ENCODE results near the gene AP1M1.

The AP1M1 gene

DNA sequence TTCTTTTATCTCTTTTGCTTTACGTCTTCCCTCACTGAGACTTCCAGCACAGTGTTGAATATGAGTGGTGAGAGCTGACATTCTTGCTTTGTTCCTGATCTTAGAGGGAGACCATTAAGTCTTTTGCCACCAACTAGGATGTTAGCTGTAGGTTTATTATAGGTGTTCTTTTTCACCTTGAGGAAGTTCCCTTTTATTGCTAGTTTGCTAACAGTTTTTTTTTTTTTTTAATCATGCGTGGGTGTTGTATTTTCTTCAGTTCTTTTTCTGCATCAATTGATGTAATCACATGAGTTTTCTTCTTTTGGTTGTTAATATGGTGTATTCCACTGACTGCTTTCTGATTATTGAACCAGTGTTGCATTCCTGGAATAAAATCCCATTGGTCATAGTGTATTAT is 21.1 kb downstream of the AP1M1 start:
- DNase-seq (ENCODE audit: low read depth, low spot score) = no peak
- H3K4me1 ChIP-seq (ENCODE audit: insufficient read depth, insufficient read length) = no peaks in the 10 kb centered on the region
- no peak overlapping the region for H3K9ac ChIP-seq (ENCODE audit: insufficient read length, low read depth)
- peaks cover 54% of the 10 kb centered on the region for H3K36me3 ChIP-seq (ENCODE audit: insufficient read depth, insufficient read length, low read length)
- peaks cover 42% of the 10 kb centered on the region for H3K9me3 ChIP-seq (ENCODE audit: insufficient read depth, low read length)
- no peak overlapping the region for H3K4me3 ChIP-seq (ENCODE audit: insufficient read length, low read depth)
- no peaks in the 10 kb centered on the region for H3K27me3 ChIP-seq (ENCODE audit: insufficient read depth, insufficient read length)
- TF ChIP-seq YY1 (IDR thresholded peaks at IDR 0.05; ENCODE audit: insufficient read depth, insufficient read length) (no peak), SUZ12 (IDR thresholded peaks at IDR 0.05; ENCODE audit: extremely low read depth, insufficient read depth, insufficient read length) (no peak), ZNF274 (IDR thresholded peaks at IDR 0.05; ENCODE audit: low read depth, low read length) (no peak)

DNA sequence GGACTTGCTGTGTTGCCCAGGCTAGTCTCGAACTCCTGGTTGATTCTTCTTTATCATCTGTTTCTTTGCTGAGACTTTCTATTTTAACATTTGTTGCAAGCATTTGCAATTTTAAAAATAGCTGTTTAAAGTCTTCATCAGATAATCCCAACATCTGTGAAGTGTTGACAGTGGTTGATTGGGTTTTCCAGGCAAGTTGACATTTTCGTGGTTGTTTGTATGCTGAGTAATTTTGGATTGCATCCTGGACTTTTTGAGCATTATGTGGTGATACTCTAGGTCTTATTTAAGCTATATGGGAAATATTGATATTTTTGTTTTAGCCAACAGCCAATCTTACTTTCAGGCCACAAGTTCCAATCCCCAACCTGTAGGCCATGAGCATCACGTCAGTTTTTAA is 25.1 kb downstream of the AP1M1 start:
- H3K4me3 ChIP-seq (ENCODE audit: insufficient read length, low read depth) = no peak overlapping the region
- TF ChIP-seq ZNF274 (IDR thresholded peaks at IDR 0.05; ENCODE audit: low read depth, low read length) = no peak
- no peak for TF ChIP-seq YY1 (IDR thresholded peaks at IDR 0.05; ENCODE audit: insufficient read depth, insufficient read length)
- TF ChIP-seq SUZ12 (IDR thresholded peaks at IDR 0.05; ENCODE audit: extremely low read depth, insufficient read depth, insufficient read length) = no peak
- no peak for DNase-seq (ENCODE audit: low read depth, low spot score)
- H3K9ac ChIP-seq (ENCODE audit: insufficient read length, low read depth) = no peak overlapping the region
- peaks cover 77% of the 10 kb centered on the region for H3K36me3 ChIP-seq (ENCODE audit: insufficient read depth, insufficient read length, low read length)
- H3K9me3 ChIP-seq (ENCODE audit: insufficient read depth, low read length) = peaks cover 42% of the 10 kb centered on the region
- no peaks in the 10 kb centered on the region for H3K27me3 ChIP-seq (ENCODE audit: insufficient read depth, insufficient read length)
- H3K4me1 ChIP-seq (ENCODE audit: insufficient read depth, insufficient read length) = no peaks in the 10 kb centered on the region

DNA sequence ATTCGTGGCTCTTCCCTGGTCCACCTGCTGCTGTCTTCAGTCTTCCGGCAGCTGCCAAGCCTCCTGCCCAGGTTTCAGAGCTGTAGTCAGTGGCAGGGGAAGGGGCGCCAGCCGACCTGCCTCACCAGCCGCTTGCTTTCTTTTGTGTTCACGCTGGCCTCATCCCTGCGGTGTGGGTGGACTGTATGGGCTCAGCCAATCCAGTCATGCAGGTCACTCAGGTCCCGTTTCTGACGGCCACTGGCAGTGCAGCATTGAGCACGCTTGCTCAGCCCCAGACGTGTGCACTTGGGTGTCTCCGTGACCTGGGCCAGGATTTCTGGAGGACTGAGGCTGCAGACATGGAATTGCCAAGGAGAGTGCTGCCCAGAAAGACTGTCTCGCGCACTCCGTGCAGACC is 26.0 kb downstream of the AP1M1 start:
- H3K9ac ChIP-seq (ENCODE audit: insufficient read length, low read depth) = no peak overlapping the region
- no peaks in the 10 kb centered on the region for H3K4me1 ChIP-seq (ENCODE audit: insufficient read depth, insufficient read length)
- peaks cover 33% of the 10 kb centered on the region for H3K9me3 ChIP-seq (ENCODE audit: insufficient read depth, low read length)
- peaks cover 77% of the 10 kb centered on the region for H3K36me3 ChIP-seq (ENCODE audit: insufficient read depth, insufficient read length, low read length)
- no peaks in the 10 kb centered on the region for H3K27me3 ChIP-seq (ENCODE audit: insufficient read depth, insufficient read length)
- no peak for DNase-seq (ENCODE audit: low read depth, low spot score)
- H3K4me3 ChIP-seq (ENCODE audit: insufficient read length, low read depth) = no peak overlapping the region
- TF ChIP-seq ZNF274 (IDR thresholded peaks at IDR 0.05; ENCODE audit: low read depth, low read length) = no peak
- no peak for TF ChIP-seq SUZ12 (IDR thresholded peaks at IDR 0.05; ENCODE audit: extremely low read depth, insufficient read depth, insufficient read length)
- no peak for TF ChIP-seq YY1 (IDR thresholded peaks at IDR 0.05; ENCODE audit: insufficient read depth, insufficient read length)

DNA sequence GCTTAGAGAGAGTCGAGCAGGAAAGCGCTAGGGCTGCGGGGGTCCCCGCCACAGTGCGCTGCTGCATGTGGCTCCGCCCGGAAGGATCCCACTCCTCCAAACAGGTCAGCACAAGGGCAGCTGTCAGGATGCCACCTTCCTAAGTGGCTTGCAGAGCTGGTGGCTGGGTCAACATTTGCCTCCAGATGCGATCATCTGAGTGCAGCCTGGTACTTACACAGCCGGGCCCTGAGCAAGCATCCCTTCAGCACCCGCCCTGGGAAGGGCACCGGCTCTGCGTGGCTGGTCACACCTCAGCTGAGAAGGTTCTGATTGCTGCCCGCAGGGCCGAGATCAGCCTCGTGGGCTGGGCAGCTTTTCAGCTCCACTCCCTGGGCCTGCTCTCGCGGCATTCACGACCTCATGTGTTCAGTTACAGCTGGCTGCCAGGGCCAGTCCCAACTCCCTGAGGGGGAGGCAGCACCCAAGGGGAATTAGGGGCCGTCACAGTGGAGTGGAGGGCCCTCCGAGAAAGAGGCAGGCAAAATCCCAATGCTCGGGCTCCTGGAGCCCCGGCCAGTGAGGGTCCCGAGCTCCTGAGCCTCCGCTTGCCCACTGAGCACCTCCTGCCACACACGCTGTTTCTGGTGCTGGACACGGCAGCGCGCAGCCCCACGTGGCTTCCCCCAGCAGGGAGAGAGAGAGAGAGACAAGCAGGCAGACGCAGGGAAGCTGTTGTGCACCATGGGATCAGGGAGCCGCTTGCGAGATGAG is 26.8 kb downstream of the AP1M1 start:
- H3K4me1 ChIP-seq (ENCODE audit: insufficient read depth, insufficient read length) = no peaks in the 10 kb centered on the region
- no peak overlapping the region for H3K9ac ChIP-seq (ENCODE audit: insufficient read length, low read depth)
- no peak overlapping the region for H3K4me3 ChIP-seq (ENCODE audit: insufficient read length, low read depth)
- H3K27me3 ChIP-seq (ENCODE audit: insufficient read depth, insufficient read length) = no peaks in the 10 kb centered on the region
- H3K9me3 ChIP-seq (ENCODE audit: insufficient read depth, low read length) = peaks cover 31% of the 10 kb centered on the region
- TF ChIP-seq ZNF274 (IDR thresholded peaks at IDR 0.05; ENCODE audit: low read depth, low read length) (no peak), SUZ12 (IDR thresholded peaks at IDR 0.05; ENCODE audit: extremely low read depth, insufficient read depth, insufficient read length) (no peak), YY1 (IDR thresholded peaks at IDR 0.05; ENCODE audit: insufficient read depth, insufficient read length) (no peak)
- DNase-seq (ENCODE audit: low read depth, low spot score) = no peak
- H3K36me3 ChIP-seq (ENCODE audit: insufficient read depth, insufficient read length, low read length) = peaks cover 84% of the 10 kb centered on the region

DNA sequence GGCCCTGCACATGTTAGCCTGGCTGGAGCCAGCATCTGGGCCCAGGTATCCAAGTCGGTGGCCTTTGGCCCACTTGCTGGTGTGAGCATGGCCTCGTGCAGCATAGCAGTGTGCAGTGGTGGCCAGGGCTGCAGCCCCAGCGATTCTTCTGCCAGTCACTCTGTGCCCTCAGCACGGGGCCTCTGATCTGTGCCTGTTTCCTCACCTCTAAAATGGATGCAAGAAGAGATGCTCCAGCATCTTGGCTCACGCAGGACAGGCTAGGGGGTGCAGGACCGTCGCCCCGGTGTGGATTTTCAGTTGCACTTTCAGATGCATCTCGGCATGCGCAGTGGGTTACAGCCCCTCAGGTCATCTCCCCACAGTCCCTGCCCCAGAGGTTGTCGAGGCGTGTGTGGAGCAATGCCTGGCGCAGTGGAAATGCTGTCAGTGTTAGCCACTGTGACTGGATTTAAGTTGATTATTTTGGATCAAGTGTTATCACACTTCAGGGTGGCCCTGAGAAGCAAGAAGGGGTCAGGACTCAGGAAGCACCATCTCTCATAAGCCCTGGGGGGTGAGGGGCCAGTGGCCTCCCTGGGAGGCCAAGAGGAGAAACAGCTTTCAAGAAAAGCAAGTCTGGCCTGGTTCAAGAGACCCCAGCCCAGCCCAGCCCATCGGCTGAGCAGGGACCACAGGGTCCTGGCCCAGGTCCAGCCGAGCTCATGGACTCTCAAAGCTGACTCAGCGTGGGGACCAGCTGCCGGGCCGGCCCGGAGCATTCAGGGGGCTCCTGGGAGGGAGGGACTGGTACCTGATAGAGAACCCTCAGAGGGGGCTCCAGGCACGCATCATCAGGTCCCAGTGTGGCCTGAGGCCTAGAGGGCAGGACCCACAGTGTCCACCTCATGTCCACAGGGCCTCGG is 27.8 kb downstream of the AP1M1 start:
- no peak for TF ChIP-seq SUZ12 (IDR thresholded peaks at IDR 0.05; ENCODE audit: extremely low read depth, insufficient read depth, insufficient read length)
- TF ChIP-seq ZNF274 (IDR thresholded peaks at IDR 0.05; ENCODE audit: low read depth, low read length) = no peak
- no peak for TF ChIP-seq YY1 (IDR thresholded peaks at IDR 0.05; ENCODE audit: insufficient read depth, insufficient read length)
- Histone ChIP-seq H3K9me3 (ENCODE audit: insufficient read depth, low read length) (peaks cover 20% of the 10 kb centered on the region), H3K4me3 (ENCODE audit: insufficient read length, low read depth) (no peak overlapping the region), H3K27me3 (ENCODE audit: insufficient read depth, insufficient read length) (no peaks in the 10 kb centered on the region), H3K4me1 (ENCODE audit: insufficient read depth, insufficient read length) (no peaks in the 10 kb centered on the region), H3K36me3 (ENCODE audit: insufficient read depth, insufficient read length, low read length) (peaks cover 83% of the 10 kb centered on the region), H3K9ac (ENCODE audit: insufficient read length, low read depth) (no peak overlapping the region)
- DNase-seq (ENCODE audit: low read depth, low spot score) = no peak

DNA sequence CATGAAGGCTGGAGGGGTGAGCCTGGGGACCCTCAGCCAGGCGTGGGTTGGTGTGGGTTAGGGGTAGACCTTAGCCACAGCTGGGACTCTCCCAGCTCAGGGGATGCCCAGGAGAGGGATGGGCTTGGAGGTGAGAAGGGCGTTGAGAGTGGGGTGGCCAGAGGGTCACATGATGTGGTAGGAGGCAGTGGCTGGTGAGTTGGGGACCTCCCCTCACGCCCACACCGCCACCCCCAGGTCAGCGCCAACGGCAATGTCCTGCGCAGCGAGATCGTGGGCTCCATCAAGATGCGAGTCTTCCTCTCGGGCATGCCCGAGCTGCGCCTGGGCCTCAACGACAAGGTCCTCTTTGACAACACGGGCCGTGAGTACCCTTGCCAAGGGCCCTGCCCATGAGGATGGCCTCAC is 28.5 kb downstream of the AP1M1 start:
- TF ChIP-seq ZNF274 (IDR thresholded peaks at IDR 0.05; ENCODE audit: low read depth, low read length) (no peak), YY1 (IDR thresholded peaks at IDR 0.05; ENCODE audit: insufficient read depth, insufficient read length) (no peak), SUZ12 (IDR thresholded peaks at IDR 0.05; ENCODE audit: extremely low read depth, insufficient read depth, insufficient read length) (no peak)
- peaks cover 84% of the 10 kb centered on the region for H3K36me3 ChIP-seq (ENCODE audit: insufficient read depth, insufficient read length, low read length)
- no peak for DNase-seq (ENCODE audit: low read depth, low spot score)
- H3K9ac ChIP-seq (ENCODE audit: insufficient read length, low read depth) = no peak overlapping the region
- H3K9me3 ChIP-seq (ENCODE audit: insufficient read depth, low read length) = peaks cover 14% of the 10 kb centered on the region
- H3K4me3 ChIP-seq (ENCODE audit: insufficient read length, low read depth) = no peak overlapping the region
- H3K27me3 ChIP-seq (ENCODE audit: insufficient read depth, insufficient read length) = no peaks in the 10 kb centered on the region
- no peaks in the 10 kb centered on the region for H3K4me1 ChIP-seq (ENCODE audit: insufficient read depth, insufficient read length)

All from NT2/D1 (cell line).